GM23338 (cell line): ENCODE results near the gene MS4A18. TPM values are rescaled to one million over a fixed set of nuclear protein-coding genes. Genes with fewer than 3 reads are reported as not detected.

Experiments used
- ATAC-seq: fragments of 200-7000 bp; cut with Tn5 transposase; 3 replicates; pipeline ENCODE4 v1.9.1; 2020
- DNase-seq: peaks from one replicate; pipeline ENCODE4 v3.0.0-alpha.2; 2015; ENCODE audit warnings: low spot score
- H2AFZ ChIP-seq: fragments of 200-600 bp; sonication (generic); 2 replicates; pipeline ENCODE4 v1.8.0; 2016; ENCODE audit warnings: antibody characterized with exemption, mild to moderate bottlenecking, moderate library complexity
- H3F3A ChIP-seq: fragments of 200-600 bp; sonication (generic); replicated peaks from 2 replicates; pipeline ENCODE4 v1.8.0; 2017; ENCODE audit warnings: antibody characterized with exemption, mixed run types, low read depth
- H3K27ac ChIP-seq: fragments of 200-600 bp; sonication (generic); 2 replicates; pipeline ENCODE4 v1.6.1; 2016; ENCODE audit warnings: low read depth
- H3K27me3 ChIP-seq: fragments of 200-600 bp; sonication (generic); 2 replicates; pipeline ENCODE4 v1.8.0; 2016; ENCODE audit warnings: mild to moderate bottlenecking, mixed run types, moderate library complexity; ENCODE audit not compliant: insufficient read depth
- H3K36me3 ChIP-seq: fragments of 200-600 bp; sonication (generic); 2 replicates; pipeline ENCODE4 v1.8.0; 2016; ENCODE audit warnings: mild to moderate bottlenecking; ENCODE audit not compliant: insufficient read depth
- H3K4me1 ChIP-seq: fragments of 200-600 bp; sonication (generic); 2 replicates; pipeline ENCODE4 v1.8.0; 2016; ENCODE audit warnings: mild to moderate bottlenecking, moderate library complexity; ENCODE audit not compliant: insufficient read depth
- H3K4me2 ChIP-seq: fragments of 200-600 bp; sonication (generic); 2 replicates; pipeline ENCODE4 v1.7.1; 2017; ENCODE audit warnings: mixed run types
- H3K4me3 ChIP-seq: fragments of 200-600 bp; sonication (generic); 2 replicates; pipeline ENCODE4 v1.6.1; 2016; ENCODE audit warnings: mixed run types
- H3K79me2 ChIP-seq: fragments of 200-600 bp; sonication (generic); replicated peaks from 2 replicates; pipeline ENCODE4 v1.8.0; 2017; ENCODE audit warnings: mild to moderate bottlenecking; ENCODE audit not compliant: insufficient read depth
- H3K9me2 ChIP-seq: fragments of 200-600 bp; sonication (generic); 2 replicates; pipeline ENCODE4 v1.8.0; 2017; ENCODE audit not compliant: insufficient read depth
- H4K20me1 ChIP-seq: fragments of 200-600 bp; sonication (generic); replicated peaks from 2 replicates; pipeline ENCODE4 v1.8.0; 2017; ENCODE audit warnings: mild to moderate bottlenecking; ENCODE audit not compliant: insufficient read depth
- H3K27ac Mint-ChIP-seq: 2 replicates; pipeline ENCODE4 v1.8.0; 2020; ENCODE audit warnings: inconsistent platforms, mild to moderate bottlenecking, moderate library complexity, mixed read lengths
- H3K27me3 Mint-ChIP-seq: 3 replicates; pipeline ENCODE4 v1.8.0; 2022; ENCODE audit warnings: low read depth, mild to moderate bottlenecking, moderate library complexity, mixed read lengths, inconsistent platforms; ENCODE audit not compliant: insufficient read depth, poor library complexity
- H3K36me3 Mint-ChIP-seq: 3 replicates; pipeline ENCODE4 v1.8.0; 2021; ENCODE audit warnings: low read depth, mild to moderate bottlenecking, inconsistent platforms, moderate library complexity, mixed read lengths
- H3K4me1 Mint-ChIP-seq: 3 replicates; pipeline ENCODE4 v1.8.0; 2020; ENCODE audit warnings: mild to moderate bottlenecking, inconsistent platforms, mixed read lengths
- H3K4me3 Mint-ChIP-seq: 3 replicates; pipeline ENCODE4 v1.8.0; 2021; ENCODE audit warnings: moderate library complexity, mild to moderate bottlenecking, inconsistent platforms, mixed read lengths
- H3K9me3 Mint-ChIP-seq: 3 replicates; pipeline ENCODE4 v1.8.0; 2020; ENCODE audit warnings: moderate library complexity, mild to moderate bottlenecking, inconsistent platforms, mixed read lengths
- EZH2phosphoT487 ChIP-seq: fragments of 200-600 bp; sonication (generic); IDR thresholded peaks from one replicate; pipeline ENCODE4 v1.8.1; 2018; ENCODE audit warnings: antibody characterized with exemption; ENCODE audit not compliant: unreplicated experiment
- JUNB ChIP-seq: IDR thresholded peaks from one replicate; pipeline ENCODE4 v1.6.1; 2016; ENCODE audit warnings: antibody characterized with exemption; ENCODE audit not compliant: unreplicated experiment
- NANOG ChIP-seq: IDR thresholded peaks from 2 replicates; pipeline ENCODE4 v1.6.1; 2016; ENCODE audit warnings: antibody characterized with exemption, borderline replicate concordance
- POLR2AphosphoS5 ChIP-seq: IDR thresholded peaks from 2 replicates; pipeline ENCODE4 v1.6.1; 2016; ENCODE audit warnings: antibody characterized with exemption, low read depth
- STAT1 ChIP-seq: IDR thresholded peaks from one replicate; pipeline ENCODE4 v1.6.1; 2016; ENCODE audit warnings: antibody characterized with exemption; ENCODE audit not compliant: unreplicated experiment
- ZNF114 ChIP-seq: fragments of 250-450 bp; sonication (Bioruptor Pico); IDR thresholded peaks from 2 replicates; pipeline ENCODE4 v1.5.0; 2020; ENCODE audit warnings: mild to moderate bottlenecking, moderate library complexity
- ZNF331 ChIP-seq: fragments of 250-450 bp; sonication (Bioruptor Pico); IDR thresholded peaks from 2 replicates; pipeline ENCODE4 v1.5.0; 2020; ENCODE audit warnings: low read depth, mild to moderate bottlenecking, moderate library complexity
- polyA plus RNA-seq: library from polyadenylated mRNA; unstranded; fragments of >200 nt; fragmentation: Nextera tagmentation; extraction: Ambion mirVana; gene quantifications from 2 replicates; pipeline ENCODE4 v1.2.1, GENCODE V29; 2016
- total RNA-seq: library from RNA; depleted of rRNA; stranded (reverse); fragments of >200 nt; shearing (Covaris generic); gene quantifications from 2 replicates; pipeline ENCODE4 v1.2.3, GENCODE V29; 2014
- TF ChIP-seq, protein P1 (sequence below): fragments of 250-450 bp; sonication (Bioruptor Pico); IDR thresholded peaks from 2 replicates; pipeline ENCODE4 v1.5.0; 2020; ENCODE audit warnings: mild to moderate bottlenecking, moderate library complexity
- TF ChIP-seq, protein P2 (sequence below): IDR thresholded peaks from one replicate; pipeline ENCODE4 v1.6.1; 2018; ENCODE audit warnings: antibody characterized with exemption; ENCODE audit not compliant: unreplicated experiment
- TF ChIP-seq, protein P3 (sequence below), 2 experiments: fragments of 200-600 bp in 1 of 2; sonication (generic) in 1 of 2; conservative IDR thresholded peaks; 2 replicates each; pipeline versions ENCODE4 v1.5.1 to v1.6.1; 2016 to 2017; ENCODE audit warnings: antibody characterized with exemption in 2 of 2, low read depth in 2 of 2, mild to moderate bottlenecking in 2 of 2, moderate library complexity in 1 of 2
- TF ChIP-seq, protein P4 (sequence below): IDR thresholded peaks from 2 replicates; pipeline ENCODE4 v1.6.1; 2016; ENCODE audit warnings: antibody characterized with exemption

Gene MS4A18
- total and polyA plus RNA-seq, 2 experiments from 2014 or later = not detected

DNA sequence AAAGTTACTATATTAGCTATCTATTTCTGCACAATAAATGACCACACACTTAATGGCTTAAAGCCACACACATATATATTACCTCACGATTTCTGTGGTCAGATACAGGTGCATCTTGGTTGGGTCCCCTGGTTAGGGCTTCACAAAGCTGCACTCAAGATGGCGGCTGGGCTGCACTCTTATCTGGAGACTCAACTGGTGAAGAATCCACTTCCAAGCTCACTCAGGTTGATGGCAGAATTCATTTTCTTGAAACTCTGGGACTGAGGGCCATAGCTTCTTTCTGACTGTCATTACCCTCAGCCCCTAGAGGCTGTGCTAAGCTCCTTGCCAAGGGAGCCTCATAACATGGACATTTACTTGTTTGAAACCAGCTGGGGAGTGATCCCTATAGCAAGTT is 55.5 kb downstream of the MS4A18 start (continued):
- TF ChIP-seq, protein P1, sequence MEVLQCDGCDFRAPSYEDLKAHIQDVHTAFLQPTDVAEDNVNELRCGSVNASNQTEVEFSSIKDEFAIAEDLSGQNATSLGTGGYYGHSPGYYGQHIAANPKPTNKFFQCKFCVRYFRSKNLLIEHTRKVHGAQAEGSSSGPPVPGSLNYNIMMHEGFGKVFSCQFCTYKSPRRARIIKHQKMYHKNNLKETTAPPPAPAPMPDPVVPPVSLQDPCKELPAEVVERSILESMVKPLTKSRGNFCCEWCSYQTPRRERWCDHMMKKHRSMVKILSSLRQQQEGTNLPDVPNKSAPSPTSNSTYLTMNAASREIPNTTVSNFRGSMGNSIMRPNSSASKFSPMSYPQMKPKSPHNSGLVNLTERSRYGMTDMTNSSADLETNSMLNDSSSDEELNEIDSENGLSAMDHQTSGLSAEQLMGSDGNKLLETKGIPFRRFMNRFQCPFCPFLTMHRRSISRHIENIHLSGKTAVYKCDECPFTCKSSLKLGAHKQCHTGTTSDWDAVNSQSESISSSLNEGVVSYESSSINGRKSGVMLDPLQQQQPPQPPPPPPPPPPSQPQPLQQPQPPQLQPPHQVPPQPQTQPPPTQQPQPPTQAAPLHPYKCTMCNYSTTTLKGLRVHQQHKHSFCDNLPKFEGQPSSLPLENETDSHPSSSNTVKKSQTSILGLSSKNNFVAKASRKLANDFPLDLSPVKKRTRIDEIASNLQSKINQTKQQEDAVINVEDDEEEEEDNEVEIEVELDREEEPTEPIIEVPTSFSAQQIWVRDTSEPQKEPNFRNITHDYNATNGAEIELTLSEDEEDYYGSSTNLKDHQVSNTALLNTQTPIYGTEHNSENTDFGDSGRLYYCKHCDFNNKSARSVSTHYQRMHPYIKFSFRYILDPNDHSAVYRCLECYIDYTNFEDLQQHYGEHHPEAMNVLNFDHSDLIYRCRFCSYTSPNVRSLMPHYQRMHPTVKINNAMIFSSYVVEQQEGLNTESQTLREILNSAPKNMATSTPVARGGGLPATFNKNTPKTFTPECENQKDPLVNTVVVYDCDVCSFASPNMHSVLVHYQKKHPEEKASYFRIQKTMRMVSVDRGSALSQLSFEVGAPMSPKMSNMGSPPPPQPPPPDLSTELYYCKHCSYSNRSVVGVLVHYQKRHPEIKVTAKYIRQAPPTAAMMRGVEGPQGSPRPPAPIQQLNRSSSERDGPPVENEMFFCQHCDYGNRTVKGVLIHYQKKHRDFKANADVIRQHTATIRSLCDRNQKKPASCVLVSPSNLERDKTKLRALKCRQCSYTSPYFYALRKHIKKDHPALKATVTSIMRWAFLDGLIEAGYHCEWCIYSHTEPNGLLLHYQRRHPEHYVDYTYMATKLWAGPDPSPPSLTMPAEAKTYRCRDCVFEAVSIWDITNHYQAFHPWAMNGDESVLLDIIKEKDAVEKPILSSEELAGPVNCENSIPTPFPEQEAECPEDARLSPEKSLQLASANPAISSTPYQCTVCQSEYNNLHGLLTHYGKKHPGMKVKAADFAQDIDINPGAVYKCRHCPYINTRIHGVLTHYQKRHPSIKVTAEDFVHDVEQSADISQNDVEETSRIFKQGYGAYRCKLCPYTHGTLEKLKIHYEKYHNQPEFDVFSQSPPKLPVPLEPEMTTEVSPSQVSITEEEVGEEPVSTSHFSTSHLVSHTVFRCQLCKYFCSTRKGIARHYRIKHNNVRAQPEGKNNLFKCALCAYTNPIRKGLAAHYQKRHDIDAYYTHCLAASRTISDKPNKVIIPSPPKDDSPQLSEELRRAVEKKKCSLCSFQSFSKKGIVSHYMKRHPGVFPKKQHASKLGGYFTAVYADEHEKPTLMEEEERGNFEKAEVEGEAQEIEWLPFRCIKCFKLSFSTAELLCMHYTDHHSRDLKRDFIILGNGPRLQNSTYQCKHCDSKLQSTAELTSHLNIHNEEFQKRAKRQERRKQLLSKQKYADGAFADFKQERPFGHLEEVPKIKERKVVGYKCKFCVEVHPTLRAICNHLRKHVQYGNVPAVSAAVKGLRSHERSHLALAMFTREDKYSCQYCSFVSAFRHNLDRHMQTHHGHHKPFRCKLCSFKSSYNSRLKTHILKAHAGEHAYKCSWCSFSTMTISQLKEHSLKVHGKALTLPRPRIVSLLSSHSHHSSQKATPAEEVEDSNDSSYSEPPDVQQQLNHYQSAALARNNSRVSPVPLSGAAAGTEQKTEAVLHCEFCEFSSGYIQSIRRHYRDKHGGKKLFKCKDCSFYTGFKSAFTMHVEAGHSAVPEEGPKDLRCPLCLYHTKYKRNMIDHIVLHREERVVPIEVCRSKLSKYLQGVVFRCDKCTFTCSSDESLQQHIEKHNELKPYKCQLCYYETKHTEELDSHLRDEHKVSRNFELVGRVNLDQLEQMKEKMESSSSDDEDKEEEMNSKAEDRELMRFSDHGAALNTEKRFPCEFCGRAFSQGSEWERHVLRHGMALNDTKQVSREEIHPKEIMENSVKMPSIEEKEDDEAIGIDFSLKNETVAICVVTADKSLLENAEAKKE (CRISPR knock-in tag) = no peak
- no peak for TF ChIP-seq ZNF114 (CRISPR knock-in tag)

DNA sequence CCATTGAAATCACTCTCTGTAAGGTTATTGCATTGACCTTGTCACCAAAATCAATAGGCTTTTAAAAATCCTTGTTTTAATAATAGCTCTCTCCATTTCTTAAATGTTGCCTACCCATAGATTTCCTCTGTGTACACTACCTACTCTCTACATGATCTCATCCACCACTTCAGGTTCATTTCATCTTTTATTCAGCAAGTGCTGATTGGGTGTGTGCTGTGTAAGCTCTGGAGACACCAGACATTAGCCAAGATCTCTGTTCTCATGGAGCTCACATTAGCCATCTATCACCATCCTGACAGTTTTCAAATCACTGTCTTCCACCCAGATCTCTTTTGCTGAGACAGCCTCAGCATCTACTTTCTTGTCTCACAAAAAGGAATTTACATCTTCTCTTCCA is 56.3 kb downstream of the MS4A18 start:
- Histone ChIP-seq H3K4me2 (no peak overlapping the region), H3K27ac (no peak overlapping the region), H3K79me2 (no peaks in the 10 kb centered on the region), H3K36me3 (no peaks in the 10 kb centered on the region), H3K4me1 (no peaks in the 10 kb centered on the region), H4K20me1 (no peaks in the 10 kb centered on the region), H3K4me3 (no peak overlapping the region), H3K9me2 (peaks cover 4% of the 10 kb centered on the region; the same call in 1 of the 2 replicates), H2AFZ (no peak overlapping the region), H3K27me3 (no peaks in the 10 kb centered on the region), H3F3A (no peaks in the 10 kb centered on the region)
- no peaks in the 10 kb centered on the region; the same call in 2 of the 3 replicates for H3K9me3 Mint-ChIP-seq
- H3K27ac Mint-ChIP-seq = no peak overlapping the region
- no peak overlapping the region for H3K4me3 Mint-ChIP-seq
- no peaks in the 10 kb centered on the region for H3K27me3 Mint-ChIP-seq
- peaks cover 4% of the 10 kb centered on the region; the same call in 1 of the 3 replicates for H3K4me1 Mint-ChIP-seq
- no peak for ATAC-seq
- no peak for DNase-seq
- no peaks in the 10 kb centered on the region for H3K36me3 Mint-ChIP-seq
- TF ChIP-seq ZNF331 = no peak
- TF ChIP-seq, protein P2, sequence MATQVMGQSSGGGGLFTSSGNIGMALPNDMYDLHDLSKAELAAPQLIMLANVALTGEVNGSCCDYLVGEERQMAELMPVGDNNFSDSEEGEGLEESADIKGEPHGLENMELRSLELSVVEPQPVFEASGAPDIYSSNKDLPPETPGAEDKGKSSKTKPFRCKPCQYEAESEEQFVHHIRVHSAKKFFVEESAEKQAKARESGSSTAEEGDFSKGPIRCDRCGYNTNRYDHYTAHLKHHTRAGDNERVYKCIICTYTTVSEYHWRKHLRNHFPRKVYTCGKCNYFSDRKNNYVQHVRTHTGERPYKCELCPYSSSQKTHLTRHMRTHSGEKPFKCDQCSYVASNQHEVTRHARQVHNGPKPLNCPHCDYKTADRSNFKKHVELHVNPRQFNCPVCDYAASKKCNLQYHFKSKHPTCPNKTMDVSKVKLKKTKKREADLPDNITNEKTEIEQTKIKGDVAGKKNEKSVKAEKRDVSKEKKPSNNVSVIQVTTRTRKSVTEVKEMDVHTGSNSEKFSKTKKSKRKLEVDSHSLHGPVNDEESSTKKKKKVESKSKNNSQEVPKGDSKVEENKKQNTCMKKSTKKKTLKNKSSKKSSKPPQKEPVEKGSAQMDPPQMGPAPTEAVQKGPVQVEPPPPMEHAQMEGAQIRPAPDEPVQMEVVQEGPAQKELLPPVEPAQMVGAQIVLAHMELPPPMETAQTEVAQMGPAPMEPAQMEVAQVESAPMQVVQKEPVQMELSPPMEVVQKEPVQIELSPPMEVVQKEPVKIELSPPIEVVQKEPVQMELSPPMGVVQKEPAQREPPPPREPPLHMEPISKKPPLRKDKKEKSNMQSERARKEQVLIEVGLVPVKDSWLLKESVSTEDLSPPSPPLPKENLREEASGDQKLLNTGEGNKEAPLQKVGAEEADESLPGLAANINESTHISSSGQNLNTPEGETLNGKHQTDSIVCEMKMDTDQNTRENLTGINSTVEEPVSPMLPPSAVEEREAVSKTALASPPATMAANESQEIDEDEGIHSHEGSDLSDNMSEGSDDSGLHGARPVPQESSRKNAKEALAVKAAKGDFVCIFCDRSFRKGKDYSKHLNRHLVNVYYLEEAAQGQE = no peak
- TF ChIP-seq, protein P3, sequence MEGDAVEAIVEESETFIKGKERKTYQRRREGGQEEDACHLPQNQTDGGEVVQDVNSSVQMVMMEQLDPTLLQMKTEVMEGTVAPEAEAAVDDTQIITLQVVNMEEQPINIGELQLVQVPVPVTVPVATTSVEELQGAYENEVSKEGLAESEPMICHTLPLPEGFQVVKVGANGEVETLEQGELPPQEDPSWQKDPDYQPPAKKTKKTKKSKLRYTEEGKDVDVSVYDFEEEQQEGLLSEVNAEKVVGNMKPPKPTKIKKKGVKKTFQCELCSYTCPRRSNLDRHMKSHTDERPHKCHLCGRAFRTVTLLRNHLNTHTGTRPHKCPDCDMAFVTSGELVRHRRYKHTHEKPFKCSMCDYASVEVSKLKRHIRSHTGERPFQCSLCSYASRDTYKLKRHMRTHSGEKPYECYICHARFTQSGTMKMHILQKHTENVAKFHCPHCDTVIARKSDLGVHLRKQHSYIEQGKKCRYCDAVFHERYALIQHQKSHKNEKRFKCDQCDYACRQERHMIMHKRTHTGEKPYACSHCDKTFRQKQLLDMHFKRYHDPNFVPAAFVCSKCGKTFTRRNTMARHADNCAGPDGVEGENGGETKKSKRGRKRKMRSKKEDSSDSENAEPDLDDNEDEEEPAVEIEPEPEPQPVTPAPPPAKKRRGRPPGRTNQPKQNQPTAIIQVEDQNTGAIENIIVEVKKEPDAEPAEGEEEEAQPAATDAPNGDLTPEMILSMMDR (conservative IDR thresholded peaks at IDR 0.05; ENCODE audit: low read depth in 2 of 2) = no peak
- TF ChIP-seq ZNF114 (CRISPR knock-in tag) = no peak
- no peak for TF ChIP-seq EZH2phosphoT487
- TF ChIP-seq JUNB = no peak
- TF ChIP-seq, protein P4, sequence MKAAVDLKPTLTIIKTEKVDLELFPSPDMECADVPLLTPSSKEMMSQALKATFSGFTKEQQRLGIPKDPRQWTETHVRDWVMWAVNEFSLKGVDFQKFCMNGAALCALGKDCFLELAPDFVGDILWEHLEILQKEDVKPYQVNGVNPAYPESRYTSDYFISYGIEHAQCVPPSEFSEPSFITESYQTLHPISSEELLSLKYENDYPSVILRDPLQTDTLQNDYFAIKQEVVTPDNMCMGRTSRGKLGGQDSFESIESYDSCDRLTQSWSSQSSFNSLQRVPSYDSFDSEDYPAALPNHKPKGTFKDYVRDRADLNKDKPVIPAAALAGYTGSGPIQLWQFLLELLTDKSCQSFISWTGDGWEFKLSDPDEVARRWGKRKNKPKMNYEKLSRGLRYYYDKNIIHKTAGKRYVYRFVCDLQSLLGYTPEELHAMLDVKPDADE = no peak
- no peak for TF ChIP-seq STAT1
- TF ChIP-seq NANOG = no peak
- TF ChIP-seq POLR2AphosphoS5 = no peak
